Measurements from ENCODE around the gene DYNLT1. TPM values are rescaled to one million over a fixed set of nuclear protein-coding genes. Genes with fewer than 3 reads are reported as not detected.
"Not testable (repeated sequence)": the region's sequence is repeated elsewhere in the genome, so short reads cannot be mapped to it uniquely, and the experiment has no call there.

Gene DYNLT1
- total and polyA plus RNA-seq, 9 donors: 50.0 to 217 (median 103) TPM

DNA sequence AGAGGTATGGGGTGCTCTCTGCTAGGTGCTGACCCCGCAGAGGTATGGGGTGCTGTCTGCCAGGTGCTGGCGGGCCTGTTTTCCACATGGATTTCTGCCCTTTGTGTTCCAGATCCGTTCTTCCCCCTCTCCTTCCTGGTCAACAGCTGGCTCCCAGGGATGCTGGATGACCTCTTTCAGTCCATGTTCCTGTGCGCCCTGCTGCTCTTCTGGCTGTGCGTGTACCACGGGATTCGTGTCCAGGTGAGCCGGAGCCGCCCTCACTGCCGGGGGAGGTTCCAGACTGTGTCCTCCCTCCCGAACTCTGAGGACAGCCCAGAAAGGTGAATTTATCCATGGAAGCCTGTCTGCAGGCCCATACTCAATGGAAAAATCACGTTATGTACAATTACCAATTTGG, 36.3 kb downstream of the DYNLT1 start:
- Histone ChIP-seq H3K27me3 (no peaks in the 10 kb centered on the region), H3K4me3 (no peak overlapping the region), H3K4me1 (ENCODE audit: insufficient read depth) (peaks cover 13% of the 10 kb centered on the region), H3K36me3 (no peaks in the 10 kb centered on the region), H3K9me3 (no peaks in the 10 kb centered on the region), H3K27ac (no peak overlapping the region)
- TF ChIP-seq, protein P1, sequence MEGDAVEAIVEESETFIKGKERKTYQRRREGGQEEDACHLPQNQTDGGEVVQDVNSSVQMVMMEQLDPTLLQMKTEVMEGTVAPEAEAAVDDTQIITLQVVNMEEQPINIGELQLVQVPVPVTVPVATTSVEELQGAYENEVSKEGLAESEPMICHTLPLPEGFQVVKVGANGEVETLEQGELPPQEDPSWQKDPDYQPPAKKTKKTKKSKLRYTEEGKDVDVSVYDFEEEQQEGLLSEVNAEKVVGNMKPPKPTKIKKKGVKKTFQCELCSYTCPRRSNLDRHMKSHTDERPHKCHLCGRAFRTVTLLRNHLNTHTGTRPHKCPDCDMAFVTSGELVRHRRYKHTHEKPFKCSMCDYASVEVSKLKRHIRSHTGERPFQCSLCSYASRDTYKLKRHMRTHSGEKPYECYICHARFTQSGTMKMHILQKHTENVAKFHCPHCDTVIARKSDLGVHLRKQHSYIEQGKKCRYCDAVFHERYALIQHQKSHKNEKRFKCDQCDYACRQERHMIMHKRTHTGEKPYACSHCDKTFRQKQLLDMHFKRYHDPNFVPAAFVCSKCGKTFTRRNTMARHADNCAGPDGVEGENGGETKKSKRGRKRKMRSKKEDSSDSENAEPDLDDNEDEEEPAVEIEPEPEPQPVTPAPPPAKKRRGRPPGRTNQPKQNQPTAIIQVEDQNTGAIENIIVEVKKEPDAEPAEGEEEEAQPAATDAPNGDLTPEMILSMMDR (IDR thresholded peaks at IDR 0.05): no peak
- TF ChIP-seq POLR2A (IDR thresholded peaks at IDR 0.05) (no peak), EP300 (IDR thresholded peaks at IDR 0.05) (no peak)
- intact Hi-C loops (cut with DNase I): loop anchor here (5.0 to 10.0 kb wide), 3 partner anchors 77 to 391 kb away; no protein-coding TSS in a partner anchor
- DNase-seq: no peak
- 87 to 93% (median 89%) methylated on average over 12 of the region's 12 CpGs for WGBS, 3 donors

- WGBS, 3 donors: 61 to 71% (median 67%) methylated on average over 14 of the region's 14 CpGs
- Histone ChIP-seq H3K36me3 (no peaks in the 10 kb centered on the region), H3K4me1 (ENCODE audit: insufficient read depth) (peaks cover 12% of the 10 kb centered on the region), H3K9me3 (no peaks in the 10 kb centered on the region), H3K27me3 (no peaks in the 10 kb centered on the region), H3K27ac (no peak overlapping the region), H3K4me3 (no peak overlapping the region)
- DNase-seq: no peak
- intact Hi-C loops (cut with DNase I): loop anchor here (5.0 to 10.0 kb wide), 3 partner anchors 77 to 390 kb away; no protein-coding TSS in a partner anchor
- no peak for TF ChIP-seq EP300 (IDR thresholded peaks at IDR 0.05)
- TF ChIP-seq POLR2A (IDR thresholded peaks at IDR 0.05): no peak
- TF ChIP-seq, protein P1 (IDR thresholded peaks at IDR 0.05): no peak
These were observed 37.0 kb downstream of the DYNLT1 start for GRCh38 chr6:158607411-158608170.

GRCh38 chr6:158606935-158607334, 37.6 kb downstream of the DYNLT1 start:
- TF ChIP-seq POLR2A (IDR thresholded peaks at IDR 0.05) (no peak), EP300 (IDR thresholded peaks at IDR 0.05) (no peak)
- TF ChIP-seq, protein P1 (IDR thresholded peaks at IDR 0.05): no peak
- H3K36me3 ChIP-seq: no peaks in the 10 kb centered on the region
- DNase-seq: no peak

DNA sequence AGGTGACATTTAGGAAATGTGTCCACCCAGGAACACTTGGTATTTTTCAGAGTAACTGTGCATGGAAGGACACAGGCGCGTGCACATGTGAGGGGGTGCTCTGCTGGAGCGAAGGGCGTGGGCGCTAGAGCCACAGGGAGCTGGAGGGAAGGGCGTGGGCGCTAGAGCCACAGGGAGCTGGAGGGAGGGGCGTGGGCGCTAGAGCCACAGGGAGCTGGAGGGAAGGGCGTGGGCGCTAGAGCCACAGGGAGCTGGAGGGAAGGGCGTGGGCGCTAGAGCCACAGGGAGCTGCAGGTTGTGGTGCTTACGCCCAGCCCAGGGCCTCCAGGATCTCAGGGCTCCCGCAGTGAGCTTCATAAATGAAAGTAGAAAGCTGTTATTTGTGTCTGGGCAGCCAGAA, 38.5 kb downstream of the DYNLT1 start:
- not testable (repeated sequence) for H3K4me1 ChIP-seq (ENCODE audit: insufficient read depth); H3K36me3 ChIP-seq; H3K9me3 ChIP-seq; H3K4me3 ChIP-seq; H3K27ac ChIP-seq; DNase-seq; H3K27me3 ChIP-seq
- intact Hi-C loops (cut with DNase I): loop anchor here (5.0 to 10.0 kb wide), 3 partner anchors 79 to 389 kb away; no protein-coding TSS in a partner anchor
- WGBS, 3 donors: 84 to 96% (median 96%) methylated on average over 15 of the region's 15 CpGs

More at GRCh38 chr6:158606935-158607334, 37.6 kb downstream of the DYNLT1 start:
- 96 to 98% (median 98%) methylated on average over 7 of the region's 7 CpGs for WGBS, 3 donors
- Histone ChIP-seq H3K9me3 (no peaks in the 10 kb centered on the region), H3K27ac (no peak overlapping the region), H3K4me3 (no peak overlapping the region), H3K4me1 (ENCODE audit: insufficient read depth) (peaks cover 7% of the 10 kb centered on the region), H3K27me3 (no peaks in the 10 kb centered on the region)
- intact Hi-C loops (cut with DNase I): loop anchor here (5.0 to 10.0 kb wide), 3 partner anchors 78 to 390 kb away; no protein-coding TSS in a partner anchor

Measured in ovary (tissue), 9 donors.